Epithelial cell of esophagus (primary cell): ENCODE results near the gene GCK.

Experiments used
- DNase-seq: peaks from one replicate; pipeline ENCODE4 v3.0.0; 2010; ENCODE audit warnings: low read depth
- H3K4me3 ChIP-seq: 2 replicates; pipeline ENCODE4 v1.5.1; 2011; ENCODE audit warnings: mild to moderate bottlenecking, low read length, control low read depth
- TF ChIP-seq, protein P1 (sequence below): IDR thresholded peaks from 2 replicates; pipeline ENCODE4 v1.5.1; 2011; ENCODE audit warnings: low read depth, mild to moderate bottlenecking, low read length, control low read depth, inconsistent platforms; ENCODE audit not compliant: insufficient read depth; ENCODE audit errors: missing control alignments

GCK gene

DNA sequence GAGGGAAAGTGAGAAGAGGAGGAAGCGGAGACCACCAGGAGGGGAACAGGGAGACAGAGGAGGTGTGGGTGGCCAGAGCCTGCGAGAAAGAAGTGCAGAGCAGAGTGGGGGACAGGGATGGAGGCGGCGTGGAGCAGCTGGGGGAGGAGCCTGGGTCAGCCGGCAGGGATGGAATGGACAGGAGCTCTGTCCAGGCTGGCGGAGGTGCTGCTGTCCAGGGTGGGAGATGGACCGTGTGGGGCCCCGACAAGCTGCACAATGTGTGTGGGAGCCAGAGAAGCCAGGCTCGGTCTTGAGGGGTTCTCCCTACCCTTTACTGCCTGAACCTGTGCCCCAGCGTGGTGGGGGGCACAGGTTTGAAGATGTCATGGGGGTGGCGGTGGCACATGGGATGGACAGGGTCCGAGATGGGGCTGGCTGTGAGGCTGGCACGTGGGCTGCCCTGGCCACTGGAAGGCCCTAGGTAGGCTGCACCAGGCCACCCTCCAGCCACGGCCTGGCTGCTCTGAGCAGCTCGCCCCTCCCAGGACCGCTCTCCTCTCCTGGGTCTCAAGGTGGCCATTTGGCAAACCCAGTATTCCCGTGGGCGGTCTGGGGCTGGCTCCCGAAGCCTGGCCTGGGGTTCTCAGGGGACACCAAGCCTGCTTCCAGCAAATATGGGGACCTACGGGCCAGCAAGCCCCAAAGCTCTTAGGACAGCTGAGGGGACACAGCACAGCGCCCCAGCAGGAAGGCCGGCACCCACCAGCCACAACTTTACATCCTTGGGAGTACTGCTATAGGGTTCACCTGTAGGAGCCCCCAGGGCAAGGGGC is 43.9 kb upstream of the GCK start:
- no peak overlapping the region for H3K4me3 ChIP-seq
- DNase-seq, result no peak
- TF ChIP-seq, protein P1, sequence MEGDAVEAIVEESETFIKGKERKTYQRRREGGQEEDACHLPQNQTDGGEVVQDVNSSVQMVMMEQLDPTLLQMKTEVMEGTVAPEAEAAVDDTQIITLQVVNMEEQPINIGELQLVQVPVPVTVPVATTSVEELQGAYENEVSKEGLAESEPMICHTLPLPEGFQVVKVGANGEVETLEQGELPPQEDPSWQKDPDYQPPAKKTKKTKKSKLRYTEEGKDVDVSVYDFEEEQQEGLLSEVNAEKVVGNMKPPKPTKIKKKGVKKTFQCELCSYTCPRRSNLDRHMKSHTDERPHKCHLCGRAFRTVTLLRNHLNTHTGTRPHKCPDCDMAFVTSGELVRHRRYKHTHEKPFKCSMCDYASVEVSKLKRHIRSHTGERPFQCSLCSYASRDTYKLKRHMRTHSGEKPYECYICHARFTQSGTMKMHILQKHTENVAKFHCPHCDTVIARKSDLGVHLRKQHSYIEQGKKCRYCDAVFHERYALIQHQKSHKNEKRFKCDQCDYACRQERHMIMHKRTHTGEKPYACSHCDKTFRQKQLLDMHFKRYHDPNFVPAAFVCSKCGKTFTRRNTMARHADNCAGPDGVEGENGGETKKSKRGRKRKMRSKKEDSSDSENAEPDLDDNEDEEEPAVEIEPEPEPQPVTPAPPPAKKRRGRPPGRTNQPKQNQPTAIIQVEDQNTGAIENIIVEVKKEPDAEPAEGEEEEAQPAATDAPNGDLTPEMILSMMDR, result no peak

DNA sequence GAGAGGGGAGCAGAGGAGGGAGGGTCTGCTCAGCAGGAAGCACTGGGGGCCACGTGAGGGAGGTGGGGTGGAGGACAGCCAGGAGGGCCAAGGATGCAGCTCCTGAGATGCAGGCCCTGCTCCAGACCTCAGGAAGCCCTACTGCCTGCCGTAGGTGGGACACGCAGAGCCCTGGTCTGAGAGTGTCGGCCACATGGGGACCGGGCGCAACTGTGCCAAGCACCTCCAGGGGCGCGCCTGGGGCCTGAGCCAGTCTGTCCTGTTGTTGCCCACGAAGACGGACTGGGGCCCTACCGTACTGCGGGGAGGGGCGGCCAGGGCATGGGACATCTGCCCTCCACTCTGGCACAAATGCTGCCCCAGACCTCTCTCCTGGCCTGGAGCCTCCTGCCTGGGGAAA is 43.2 kb upstream of the GCK start:
- TF ChIP-seq, protein P1, result no peak
- no peak overlapping the region for H3K4me3 ChIP-seq
- DNase-seq, result no peak

DNA sequence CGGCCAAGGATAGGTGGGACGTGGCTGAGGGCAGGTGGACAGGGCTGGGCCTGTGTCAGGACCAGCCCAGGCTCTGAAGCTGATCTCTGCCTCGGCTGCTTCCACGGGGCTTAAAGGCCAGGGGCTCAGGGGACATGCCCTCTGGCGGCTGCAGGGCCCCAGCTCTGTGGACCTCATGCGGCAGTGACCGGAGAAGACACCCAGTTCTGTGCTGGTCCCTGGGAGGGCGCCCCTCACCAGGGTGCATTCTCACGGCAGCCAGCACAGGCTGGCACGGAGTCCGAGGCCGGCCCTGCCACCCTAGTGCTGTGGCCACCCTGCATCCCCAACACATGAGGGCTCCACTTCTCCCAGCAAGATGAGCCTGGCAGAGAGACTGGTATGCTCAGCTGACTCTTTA is 41.8 kb upstream of the GCK start:
- DNase-seq, result no peak
- TF ChIP-seq, protein P1, result no peak
- no peak overlapping the region for H3K4me3 ChIP-seq

DNA sequence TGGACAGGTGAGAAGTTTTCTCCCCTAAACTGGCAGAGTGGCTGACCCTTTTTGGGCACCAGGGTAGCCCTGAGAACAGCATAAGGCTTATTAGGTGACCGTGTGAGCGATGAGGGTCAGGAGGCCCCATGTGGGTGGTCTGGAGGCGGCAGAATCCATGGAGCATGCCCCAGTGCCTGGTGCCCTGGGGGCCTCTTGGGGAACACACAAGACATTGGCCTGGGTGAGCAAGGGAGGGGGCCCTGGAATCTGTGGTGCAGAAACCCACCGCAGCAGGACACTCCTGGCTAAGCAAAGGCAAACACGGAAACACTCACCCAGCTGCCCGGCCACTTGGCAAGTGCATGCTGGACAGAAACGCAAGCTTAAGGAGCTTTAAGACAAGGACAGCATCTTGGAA is 41.0 kb upstream of the GCK start:
- no peak overlapping the region for H3K4me3 ChIP-seq
- DNase-seq, result no peak
- TF ChIP-seq, protein P1, result no peak

- DNase-seq, result no peak
- TF ChIP-seq, protein P1, result no peak
- no peak overlapping the region for H3K4me3 ChIP-seq
Observed at GRCh38 chr7:44229546-44230105, 40.4 kb upstream of the GCK start.

GRCh38 chr7:44228571-44229350 is 39.5 kb upstream of the GCK start:
- H3K4me3 ChIP-seq, result no peak overlapping the region
- DNase-seq, result no peak
- TF ChIP-seq, protein P1, result no peak
